ENCODE data around the gene KCNJ6.

KCNJ6 gene

DNA sequence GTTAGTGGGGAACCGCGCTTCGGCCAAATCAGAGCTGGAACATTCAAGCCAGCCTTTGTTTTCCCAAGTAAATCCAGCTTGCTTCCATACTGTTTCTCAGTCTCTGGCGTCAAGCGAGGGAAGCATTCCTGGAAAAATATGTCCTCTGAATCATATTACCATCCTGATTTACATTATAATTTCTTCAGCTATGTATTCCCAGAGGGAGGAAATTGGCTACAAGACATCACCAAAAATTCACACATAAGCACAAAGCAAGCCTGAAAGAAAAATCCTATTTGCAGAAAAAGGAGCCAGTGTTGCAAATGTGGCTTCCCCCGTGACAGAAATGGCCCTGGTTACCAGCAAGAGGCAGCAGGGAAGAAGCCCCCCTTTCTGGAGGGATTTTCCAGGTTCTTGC is 233.3 kb downstream of the KCNJ6 start:
- TF ChIP-seq, protein P1, sequence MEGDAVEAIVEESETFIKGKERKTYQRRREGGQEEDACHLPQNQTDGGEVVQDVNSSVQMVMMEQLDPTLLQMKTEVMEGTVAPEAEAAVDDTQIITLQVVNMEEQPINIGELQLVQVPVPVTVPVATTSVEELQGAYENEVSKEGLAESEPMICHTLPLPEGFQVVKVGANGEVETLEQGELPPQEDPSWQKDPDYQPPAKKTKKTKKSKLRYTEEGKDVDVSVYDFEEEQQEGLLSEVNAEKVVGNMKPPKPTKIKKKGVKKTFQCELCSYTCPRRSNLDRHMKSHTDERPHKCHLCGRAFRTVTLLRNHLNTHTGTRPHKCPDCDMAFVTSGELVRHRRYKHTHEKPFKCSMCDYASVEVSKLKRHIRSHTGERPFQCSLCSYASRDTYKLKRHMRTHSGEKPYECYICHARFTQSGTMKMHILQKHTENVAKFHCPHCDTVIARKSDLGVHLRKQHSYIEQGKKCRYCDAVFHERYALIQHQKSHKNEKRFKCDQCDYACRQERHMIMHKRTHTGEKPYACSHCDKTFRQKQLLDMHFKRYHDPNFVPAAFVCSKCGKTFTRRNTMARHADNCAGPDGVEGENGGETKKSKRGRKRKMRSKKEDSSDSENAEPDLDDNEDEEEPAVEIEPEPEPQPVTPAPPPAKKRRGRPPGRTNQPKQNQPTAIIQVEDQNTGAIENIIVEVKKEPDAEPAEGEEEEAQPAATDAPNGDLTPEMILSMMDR (IDR thresholded peaks at IDR 0.05; ENCODE audit: low read depth, low read length, missing control alignments), result no peak
- H3K4me3 ChIP-seq (ENCODE audit: low read depth, low read length), result no peak overlapping the region
- no peak for DNase-seq (ENCODE audit: low read depth)

DNA sequence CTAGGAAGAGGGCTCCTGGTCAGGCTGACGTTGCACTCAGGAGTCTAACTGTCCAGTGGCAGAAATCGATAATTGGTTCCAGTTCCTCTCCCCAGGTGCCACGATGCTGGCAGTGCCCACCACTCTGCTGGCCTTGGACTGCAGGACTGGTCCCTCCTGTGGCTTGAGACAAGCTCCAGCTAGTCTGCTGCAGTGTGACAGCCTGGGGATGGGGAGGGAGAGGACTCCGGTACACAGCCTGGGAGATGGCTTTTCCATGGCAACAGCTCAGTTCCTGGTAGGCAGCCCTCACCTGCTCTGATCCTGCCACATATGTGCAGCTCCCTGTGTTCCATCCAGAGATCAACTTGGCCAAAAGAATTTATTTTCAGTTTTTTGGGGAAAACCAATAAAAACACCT is 239.3 kb downstream of the KCNJ6 start:
- TF ChIP-seq, protein P1 (IDR thresholded peaks at IDR 0.05; ENCODE audit: low read depth, low read length, missing control alignments), result no peak
- DNase-seq (ENCODE audit: low read depth), result no peak
- H3K4me3 ChIP-seq (ENCODE audit: low read depth, low read length), result no peak overlapping the region

DNA sequence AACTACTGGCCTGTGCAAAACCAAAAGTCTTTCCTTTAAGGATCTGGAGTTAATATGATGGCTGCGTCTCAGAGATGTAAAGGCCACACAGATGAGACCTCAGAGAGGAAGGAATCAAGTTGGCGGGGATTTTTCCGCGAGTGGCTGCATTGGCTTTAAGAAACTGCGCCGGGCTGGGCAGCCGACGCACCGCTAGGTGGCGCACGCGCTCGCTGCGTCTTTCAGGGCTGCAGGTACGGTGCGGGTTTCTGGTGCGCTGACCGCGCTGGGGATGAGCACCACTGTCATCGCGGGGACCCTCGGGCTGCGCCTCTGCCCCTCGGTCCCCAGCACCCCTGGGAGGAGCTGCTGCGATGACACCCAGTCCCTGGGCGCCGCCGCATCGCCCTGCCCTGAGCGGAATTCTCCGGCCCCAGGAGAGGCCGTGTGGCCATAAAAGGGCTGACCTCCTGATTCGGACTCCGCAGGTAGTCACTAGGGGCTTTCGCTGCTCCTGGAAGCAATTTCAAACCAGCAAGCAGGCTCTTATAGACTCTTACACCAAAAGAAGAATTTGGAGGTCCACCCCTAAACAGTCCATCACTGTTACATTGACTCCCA is 241.0 kb downstream of the KCNJ6 start:
- peak; percentile 7 for DNase-seq (ENCODE audit: low read depth)
- TF ChIP-seq, protein P1 (IDR thresholded peaks at IDR 0.05; ENCODE audit: low read depth, low read length, missing control alignments), result peak; percentile 93
- no peak overlapping the region for H3K4me3 ChIP-seq (ENCODE audit: low read depth, low read length)

DNA sequence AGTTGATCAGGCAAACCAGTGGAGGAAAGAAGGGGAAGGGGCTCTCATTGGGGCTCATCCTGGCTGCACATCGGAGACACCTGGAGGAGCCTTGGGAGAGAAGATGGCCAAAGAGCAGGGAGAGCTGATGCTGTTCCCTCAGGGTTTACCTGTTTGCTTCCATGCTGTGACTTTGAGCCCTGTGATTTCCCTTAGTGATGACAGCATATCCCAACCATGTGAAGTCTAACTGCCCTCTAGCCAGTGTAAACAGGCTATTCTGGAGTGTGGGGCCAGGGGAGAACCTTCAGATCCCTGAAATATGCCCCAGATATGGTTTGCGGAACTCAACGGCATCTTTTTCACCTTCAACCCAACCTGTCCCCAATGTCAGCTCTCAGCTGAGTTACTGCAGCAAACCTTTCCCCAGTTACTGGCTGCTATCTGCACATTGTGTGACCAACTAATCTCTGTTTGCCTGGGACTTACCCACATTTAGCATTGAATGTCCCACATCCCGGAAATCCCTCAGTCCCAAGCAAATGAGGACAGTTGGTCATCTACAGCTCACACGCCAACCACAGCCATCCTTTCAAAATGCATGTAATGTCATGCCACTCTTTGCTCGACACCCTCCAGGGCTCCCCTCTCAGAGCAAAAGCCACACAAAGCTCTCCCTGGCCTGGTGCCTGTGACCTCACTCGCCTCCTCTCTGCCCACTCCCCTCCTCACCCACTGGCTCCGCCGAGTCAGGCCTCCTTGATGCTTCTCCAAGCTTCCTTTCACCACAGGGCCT is 242.3 kb downstream of the KCNJ6 start:
- TF ChIP-seq, protein P1 (IDR thresholded peaks at IDR 0.05; ENCODE audit: low read depth, low read length, missing control alignments), result no peak
- no peak for DNase-seq (ENCODE audit: low read depth)
- no peak overlapping the region for H3K4me3 ChIP-seq (ENCODE audit: low read depth, low read length)

DNA sequence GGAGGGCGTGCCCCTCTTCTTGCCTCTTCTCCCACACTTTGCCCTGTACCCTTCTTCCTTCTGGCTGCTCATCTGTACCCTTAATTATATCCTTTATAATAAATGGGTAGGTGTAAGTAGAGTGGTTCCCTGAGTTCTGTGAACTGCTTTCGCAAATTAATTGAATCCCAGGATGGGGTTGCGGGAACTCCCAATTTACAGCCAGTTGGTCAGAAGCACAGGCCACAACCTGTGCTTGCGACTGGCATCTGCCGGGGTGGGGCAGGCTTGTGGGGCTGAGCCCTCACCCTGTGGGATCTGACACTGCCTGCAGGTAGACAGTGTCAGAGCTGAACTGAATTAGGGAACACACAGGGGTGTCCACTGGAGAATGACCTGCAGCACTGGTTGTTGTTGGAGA is 244.9 kb downstream of the KCNJ6 start:
- TF ChIP-seq, protein P1 (IDR thresholded peaks at IDR 0.05; ENCODE audit: low read depth, low read length, missing control alignments), result no peak
- no peak for DNase-seq (ENCODE audit: low read depth)
- H3K4me3 ChIP-seq (ENCODE audit: low read depth, low read length), result no peak overlapping the region

DNA sequence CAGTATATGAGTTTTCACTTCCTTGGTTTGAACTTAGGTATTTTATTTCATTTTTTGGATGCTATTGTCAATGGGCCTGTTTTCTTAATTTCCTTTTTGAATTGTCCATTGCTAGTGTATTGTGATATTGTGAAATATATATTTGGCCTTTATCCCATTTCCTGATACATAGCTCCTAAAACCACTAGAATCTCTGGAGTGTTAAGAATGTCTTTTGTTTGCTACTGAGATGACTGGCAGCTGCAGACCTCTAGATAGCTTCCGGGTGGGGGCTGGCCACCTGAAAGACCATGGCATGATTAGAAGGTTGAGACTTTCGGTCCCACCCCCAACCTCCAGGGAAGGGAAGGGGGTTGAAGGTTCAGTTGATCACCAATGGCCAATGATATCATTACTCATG is 245.4 kb downstream of the KCNJ6 start:
- H3K4me3 ChIP-seq (ENCODE audit: low read depth, low read length), result no peak overlapping the region
- TF ChIP-seq, protein P1 (IDR thresholded peaks at IDR 0.05; ENCODE audit: low read depth, low read length, missing control alignments), result no peak
- no peak for DNase-seq (ENCODE audit: low read depth)

DNA sequence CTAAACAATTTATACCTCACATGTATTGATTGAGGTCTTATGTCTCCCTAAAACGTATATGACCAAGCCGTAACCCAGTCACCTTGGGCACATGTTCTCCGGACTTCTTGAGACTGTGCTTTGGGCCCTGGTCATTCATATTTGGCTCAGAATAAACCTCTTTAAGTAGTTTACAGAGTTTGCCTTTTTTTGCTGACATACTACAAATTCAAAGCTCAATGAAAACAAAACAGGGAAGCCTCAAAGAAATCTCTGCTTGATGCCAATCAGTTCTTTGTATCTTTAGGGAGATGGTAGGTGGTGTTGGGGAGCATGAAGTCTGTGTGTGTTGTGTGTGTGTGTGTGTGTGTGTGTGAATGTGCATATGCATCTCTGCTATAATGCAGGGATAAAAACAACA is 247.0 kb downstream of the KCNJ6 start:
- no peak overlapping the region for H3K4me3 ChIP-seq (ENCODE audit: low read depth, low read length)
- TF ChIP-seq, protein P1 (IDR thresholded peaks at IDR 0.05; ENCODE audit: low read depth, low read length, missing control alignments), result no peak
- no peak for DNase-seq (ENCODE audit: low read depth)

Data from GM12864 (cell line).